DOHH2 (cell line): Measurements from ENCODE around the gene CHD6.

Source experiments
- H3F3A ChIP-seq: fragments of 200-600 bp; sonication (generic), shearing (Covaris generic); 2 replicates; pipeline ENCODE4 v1.6.0; 2016; ENCODE audit warnings: antibody characterized with exemption, mild to moderate bottlenecking; ENCODE audit not compliant: control insufficient read depth, insufficient read depth
- H3K27ac ChIP-seq: fragments of 200-600 bp; sonication (generic); 2 replicates; pipeline ENCODE4 v1.5.1; 2014; ENCODE audit warnings: low read depth, mild to moderate bottlenecking, low read length, moderate library complexity
- H3K27me3 ChIP-seq: fragments of 200-600 bp; sonication (generic); 2 replicates; pipeline ENCODE4 v1.6.1; 2014; ENCODE audit warnings: mild to moderate bottlenecking, low read length, mixed read lengths; ENCODE audit not compliant: control insufficient read depth
- H3K36me3 ChIP-seq: fragments of 200-600 bp; sonication (generic); 2 replicates; pipeline ENCODE4 v1.6.1; 2014; ENCODE audit warnings: mild to moderate bottlenecking, low read length, moderate library complexity, mixed read lengths; ENCODE audit not compliant: control insufficient read depth
- H3K4me1 ChIP-seq: fragments of 200-600 bp; sonication (generic); 2 replicates; pipeline ENCODE4 v1.6.1; 2014; ENCODE audit warnings: mild to moderate bottlenecking, low read length, mixed read lengths; ENCODE audit not compliant: control insufficient read depth
- H3K4me2 ChIP-seq: fragments of 200-600 bp; sonication (generic); 2 replicates; pipeline ENCODE4 v1.6.0; 2014; ENCODE audit warnings: mild to moderate bottlenecking, low read length, moderate library complexity
- H3K4me3 ChIP-seq: fragments of 200-600 bp; sonication (generic); 2 replicates; pipeline ENCODE4 v1.5.1; 2014; ENCODE audit warnings: mild to moderate bottlenecking, low read length, mixed read lengths
- H3K79me2 ChIP-seq: fragments of 200-600 bp; sonication (generic); 2 replicates; pipeline ENCODE4 v1.6.1; 2014; ENCODE audit warnings: mild to moderate bottlenecking, low read length, mixed read lengths; ENCODE audit not compliant: control insufficient read depth
- H3K9me2 ChIP-seq: fragments of 200-600 bp; sonication (generic); replicated peaks from 2 replicates; pipeline ENCODE4 v1.6.1; 2014; ENCODE audit warnings: mild to moderate bottlenecking, low read length, mixed read lengths; ENCODE audit not compliant: control insufficient read depth
- H3K9me3 ChIP-seq: fragments of 200-600 bp; sonication (generic); 2 replicates; pipeline ENCODE4 v1.6.1; 2014; ENCODE audit warnings: antibody characterized with exemption, low read length, mixed read lengths; ENCODE audit not compliant: control insufficient read depth, insufficient read depth
- H4K20me1 ChIP-seq: fragments of 200-600 bp; sonication (generic); 2 replicates; pipeline ENCODE4 v1.6.0; 2014; ENCODE audit warnings: low read depth, mild to moderate bottlenecking, antibody characterized with exemption, low read length, moderate library complexity; ENCODE audit not compliant: control insufficient read depth, insufficient read depth
- CTCF ChIP-seq: fragments of 200-600 bp; sonication (generic); IDR thresholded peaks from one replicate; pipeline ENCODE4 v1.5.1; 2014; ENCODE audit warnings: antibody characterized with exemption, mild to moderate bottlenecking, low read depth, low read length; ENCODE audit not compliant: poor library complexity, severe bottlenecking
- EZH2phosphoT487 ChIP-seq: fragments of 200-600 bp; sonication (generic); IDR thresholded peaks from 2 replicates; pipeline ENCODE4 v1.6.1; 2017; ENCODE audit warnings: borderline replicate concordance, mild to moderate bottlenecking, antibody characterized with exemption, low read length, moderate library complexity, mixed read lengths

The CHD6 gene

GRCh38 chr20:41356951-41357350 lies 261.2 kb downstream of the CHD6 start:
- H3K27ac ChIP-seq = no peak overlapping the region
- no peaks in the 10 kb centered on the region for H3F3A ChIP-seq
- H3K4me1 ChIP-seq = no peaks in the 10 kb centered on the region
- H3K9me3 ChIP-seq = no peaks in the 10 kb centered on the region
- H3K9me2 ChIP-seq = no peaks in the 10 kb centered on the region
- H3K36me3 ChIP-seq = no peaks in the 10 kb centered on the region
- H3K4me2 ChIP-seq = no peak overlapping the region
- no peak for TF ChIP-seq CTCF
- TF ChIP-seq EZH2phosphoT487 = no peak
- H3K4me3 ChIP-seq = no peak overlapping the region
- H3K27me3 ChIP-seq = no peaks in the 10 kb centered on the region
- H4K20me1 ChIP-seq = no peaks in the 10 kb centered on the region
- no peaks in the 10 kb centered on the region for H3K79me2 ChIP-seq

- TF ChIP-seq CTCF (no peak), EZH2phosphoT487 (no peak)
- H3K27ac ChIP-seq = no peak overlapping the region
- no peak overlapping the region for H3K4me2 ChIP-seq
Observed at GRCh38 chr20:41355598-41356203, 262.5 kb downstream of the CHD6 start.

GRCh38 chr20:41355192-41355591 lies 263.0 kb downstream of the CHD6 start:
- no peak overlapping the region for H3K27ac ChIP-seq
- no peak overlapping the region for H3K4me3 ChIP-seq
- no peaks in the 10 kb centered on the region for H3K36me3 ChIP-seq
- no peaks in the 10 kb centered on the region for H3K27me3 ChIP-seq
- H3K79me2 ChIP-seq = no peaks in the 10 kb centered on the region
- H3K9me3 ChIP-seq = no peaks in the 10 kb centered on the region
- H4K20me1 ChIP-seq = no peaks in the 10 kb centered on the region
- no peaks in the 10 kb centered on the region for H3K9me2 ChIP-seq
- H3K4me1 ChIP-seq = no peaks in the 10 kb centered on the region
- no peak overlapping the region for H3K4me2 ChIP-seq
- no peak for TF ChIP-seq EZH2phosphoT487
- TF ChIP-seq CTCF = no peak
- no peaks in the 10 kb centered on the region for H3F3A ChIP-seq

More at GRCh38 chr20:41355598-41356203, 262.5 kb downstream of the CHD6 start:
- H3K4me1 ChIP-seq = no peaks in the 10 kb centered on the region
- no peaks in the 10 kb centered on the region for H3F3A ChIP-seq
- no peaks in the 10 kb centered on the region for H3K79me2 ChIP-seq
- no peaks in the 10 kb centered on the region for H3K36me3 ChIP-seq
- no peaks in the 10 kb centered on the region for H3K9me2 ChIP-seq
- H4K20me1 ChIP-seq = no peaks in the 10 kb centered on the region
- H3K27me3 ChIP-seq = no peaks in the 10 kb centered on the region
- H3K9me3 ChIP-seq = no peaks in the 10 kb centered on the region
- H3K4me3 ChIP-seq = no peak overlapping the region
